Omental fat pad (tissue), 4 donors: ENCODE results near the gene ZNF761. TPM values are rescaled to one million over a fixed set of nuclear protein-coding genes. Genes with fewer than 3 reads are reported as not detected.
"Not testable (repeated sequence)": the region's sequence is repeated elsewhere in the genome, so short reads cannot be mapped to it uniquely, and the experiment has no call there.

Experiments
- ATAC-seq: fragments of 150-250 bp; one replicate; pipeline ENCODE4 v1.9.1; 2016; ENCODE audit warnings: mild to moderate bottlenecking, moderate library complexity; ENCODE audit not compliant: low FRiP score
- DNase-seq: peaks from one replicate; pipeline ENCODE4 v3.0.0-alpha.2; 2019; ENCODE audit warnings: low spot score
- small RNA-seq: library from RNA; depleted of rRNA; stranded (forward); fragments of <200 nt; gene quantifications from one replicate; pipeline ENCODE3, GENCODE V24; 2016
- total RNA-seq, 4 donors: library from RNA; depleted of rRNA; stranded (reverse); fragments of >200 nt; gene quantifications; one replicate each; pipeline ENCODE4 v1.1.0, GENCODE V29; 2016
- TF ChIP-seq, protein P1 (sequence below), 3 donors: fragments of 450-650 bp; IDR thresholded peaks; one replicate each; pipeline ENCODE4 v1.5.1; 2016 to 2017; ENCODE audit warnings: antibody characterized with exemption in 3 of 3, mild to moderate bottlenecking in 3 of 3, moderate library complexity in 2 of 3

The ZNF761 gene
- total RNA-seq, 4 donors from 2014 or later: 10.4 to 16.8 (median 14.2) TPM

GRCh38 chr19:53485046-53486004, 53.5 kb downstream of the ZNF761 start:
- DNase-seq (no peak), ATAC-seq (no peak)
- TF ChIP-seq, protein P1, sequence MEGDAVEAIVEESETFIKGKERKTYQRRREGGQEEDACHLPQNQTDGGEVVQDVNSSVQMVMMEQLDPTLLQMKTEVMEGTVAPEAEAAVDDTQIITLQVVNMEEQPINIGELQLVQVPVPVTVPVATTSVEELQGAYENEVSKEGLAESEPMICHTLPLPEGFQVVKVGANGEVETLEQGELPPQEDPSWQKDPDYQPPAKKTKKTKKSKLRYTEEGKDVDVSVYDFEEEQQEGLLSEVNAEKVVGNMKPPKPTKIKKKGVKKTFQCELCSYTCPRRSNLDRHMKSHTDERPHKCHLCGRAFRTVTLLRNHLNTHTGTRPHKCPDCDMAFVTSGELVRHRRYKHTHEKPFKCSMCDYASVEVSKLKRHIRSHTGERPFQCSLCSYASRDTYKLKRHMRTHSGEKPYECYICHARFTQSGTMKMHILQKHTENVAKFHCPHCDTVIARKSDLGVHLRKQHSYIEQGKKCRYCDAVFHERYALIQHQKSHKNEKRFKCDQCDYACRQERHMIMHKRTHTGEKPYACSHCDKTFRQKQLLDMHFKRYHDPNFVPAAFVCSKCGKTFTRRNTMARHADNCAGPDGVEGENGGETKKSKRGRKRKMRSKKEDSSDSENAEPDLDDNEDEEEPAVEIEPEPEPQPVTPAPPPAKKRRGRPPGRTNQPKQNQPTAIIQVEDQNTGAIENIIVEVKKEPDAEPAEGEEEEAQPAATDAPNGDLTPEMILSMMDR (IDR thresholded peaks at IDR 0.05): no peak

DNA sequence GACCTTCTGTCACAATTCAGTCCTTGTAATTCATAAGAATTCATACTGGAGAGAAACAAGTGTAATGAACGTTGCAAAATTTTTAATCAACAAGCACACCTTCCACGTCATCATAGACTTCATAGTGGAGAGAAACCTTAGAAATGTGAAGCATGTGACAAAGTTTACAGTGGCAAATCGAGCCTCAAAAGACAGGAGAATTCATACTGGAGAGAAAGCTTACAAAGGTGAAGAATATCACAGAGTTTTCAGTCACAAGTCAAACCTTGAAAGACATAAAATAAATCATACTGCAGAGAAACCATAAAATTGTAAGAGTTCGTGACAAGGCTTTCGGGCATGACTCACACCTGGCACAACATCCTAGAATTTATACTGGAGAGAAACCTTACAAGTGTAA, 60.4 kb downstream of the ZNF761 start:
- TF ChIP-seq, protein P1 (IDR thresholded peaks at IDR 0.05): no peak
- no peak for ATAC-seq

GRCh38 chr19:53497311-53498023, 65.7 kb downstream of the ZNF761 start:
- DNase-seq, ATAC-seq: not testable (repeated sequence)

More for the DNA sequence above, 60.4 kb downstream of the ZNF761 start:
- DNase-seq: no peak

GRCh38 chr19:53498024-53498395, 66.2 kb downstream of the ZNF761 start:
- not testable (repeated sequence) for DNase-seq, ATAC-seq

GRCh38 chr19:53503151-53503550, 71.4 kb downstream of the ZNF761 start:
- DNase-seq, ATAC-seq: not testable (repeated sequence)

GRCh38 chr19:53503671-53504364, 72.0 kb downstream of the ZNF761 start:
- not testable (repeated sequence) for DNase-seq
- peak; percentile 37 for ATAC-seq

- peak; percentile 69 for ATAC-seq
- DNase-seq: not testable (repeated sequence)
Observed at GRCh38 chr19:53504365-53504703, 72.5 kb downstream of the ZNF761 start.

DNA sequence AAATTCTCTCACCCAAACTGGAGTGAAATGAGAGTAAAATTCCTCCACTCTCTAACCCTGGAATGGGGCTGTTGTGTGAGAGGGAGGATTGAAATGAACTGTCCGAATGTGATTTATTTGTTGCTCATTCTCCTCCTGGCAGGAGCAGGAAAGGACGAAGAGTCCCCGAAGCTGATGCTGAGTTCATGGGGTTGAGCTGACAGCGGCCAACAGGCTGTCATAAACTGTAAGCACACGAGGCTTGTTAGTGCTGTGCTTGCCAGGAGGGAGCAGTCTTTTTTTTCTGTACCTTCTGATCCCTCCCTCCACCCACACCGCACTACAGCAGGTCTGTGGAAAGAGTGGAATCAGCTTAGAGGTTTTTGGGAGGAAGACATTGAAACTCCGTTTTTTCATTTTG, 73.1 kb downstream of the ZNF761 start:
- DNase-seq (no peak), ATAC-seq (no peak)
- TF ChIP-seq, protein P1 (IDR thresholded peaks at IDR 0.05): no peak

GRCh38 chr19:53506728-53507127, 74.9 kb downstream of the ZNF761 start:
- no peak for DNase-seq
- no peak for ATAC-seq
- TF ChIP-seq, protein P1 (IDR thresholded peaks at IDR 0.05): no peak

Small RNAs within 50 kb of the gene (small RNA-seq; reads per million reads assigned to genes)
- not detected for gene RPL39P36

Other genes starting within 250 kb of the ZNF761 start
- 1 to 10 TPM; 1.4 to 3.2 (median 2.5) TPM for gene ZNF665, start 238.6 kb upstream of the ZNF761 start, total RNA-seq
- gene ZNF677, start 177.1 kb upstream of the ZNF761 start, total RNA-seq: 10 to 100 TPM; 10.8 to 27.0 (median 11.9) TPM
- gene VN1R2, start 173.7 kb upstream of the ZNF761 start, total RNA-seq: not detected
- gene VN1R4, start 164.3 kb upstream of the ZNF761 start, total RNA-seq: not detected
- gene ZNF845, start 98.2 kb upstream of the ZNF761 start, total RNA-seq: 1 to 10 TPM; 4.8 to 8.4 (median 5.6) TPM
- 10 to 100 TPM in 1 of 4 donors, 1 to 10 TPM in 3; 3.7 to 13.3 (median 7.6) TPM for gene ZNF525, start 66.3 kb upstream of the ZNF761 start, total RNA-seq
- gene ZNF765, start 36.8 kb upstream of the ZNF761 start, total RNA-seq: 10 to 100 TPM in 2 of 4 donors, 1 to 10 TPM in 2; 8.5 to 19.4 (median 9.6) TPM
- gene ZNF813, start 35.7 kb downstream of the ZNF761 start, total RNA-seq: 10 to 100 TPM in 1 of 4 donors, 1 to 10 TPM in 3; 2.5 to 11.0 (median 2.9) TPM
- 100 to 1,000 TPM in 1 of 4 donors, 10 to 100 TPM in 3; 29.9 to 415 (median 55.0) TPM for gene ZNF331, start 106.2 kb downstream of the ZNF761 start, total RNA-seq
- gene DPRX, start 200.0 kb downstream of the ZNF761 start, total RNA-seq: not detected